ENCODE measurements around the gene OGT. TPM values are rescaled to one million over a fixed set of nuclear protein-coding genes. Genes with fewer than 3 reads are reported as not detected.

The OGT gene
- total RNA-seq, 1 experiment from 2014 or later = 211 TPM

GRCh38 chrX:71621603-71622002 is 88.7 kb downstream of the OGT start:
- Mint-ChIP-seq H3K4me1 (ENCODE audit: low read depth, unreplicated experiment) (no peaks in the 10 kb centered on the region), H3K9me3 (ENCODE audit: unreplicated experiment) (no peaks in the 10 kb centered on the region), H3K4me3 (ENCODE audit: unreplicated experiment) (no peak overlapping the region), H3K27ac (ENCODE audit: unreplicated experiment) (peak overlapping the region; percentile 22), H3K27me3 (ENCODE audit: insufficient read depth, unreplicated experiment) (no peaks in the 10 kb centered on the region), H3K36me3 (ENCODE audit: insufficient read depth, unreplicated experiment) (no peaks in the 10 kb centered on the region)
- CTCF ChIA-PET = interaction anchor here (0.9 kb wide), 1 partner anchor 31 kb away, joined by 3 read pairs; no protein-coding TSS in a partner anchor
- Histone ChIP-seq H3K4me3 (ENCODE audit: low read depth, low read length) (no peak overlapping the region), H3K9me3 (no peaks in the 10 kb centered on the region), H3K4me1 (peaks cover 11% of the 10 kb centered on the region; the same call in 1 of the 2 replicates), H3K27me3 (replicated peaks; ENCODE audit: control insufficient read depth, insufficient read depth, low read length) (no peaks in the 10 kb centered on the region), H3K36me3 (ENCODE audit: control insufficient read depth, insufficient read depth, low read length) (no peaks in the 10 kb centered on the region)
- intact Hi-C loops (cut with micrococcal nuclease; ENCODE audit: unreplicated experiment) = no loop called here
- POLR2A ChIA-PET = no interaction called here
- TF ChIP-seq CTCF (IDR thresholded peaks at IDR 0.05; ENCODE audit: insufficient read depth in 1 of 2, low read depth in 1 of 2, low read length in 1 of 2, severe bottlenecking in 1 of 2, unreplicated experiment in 1 of 2) = no peak
- no TSS peak for BruUV-seq (replicated peaks)
- DNase-seq = no peak

- no TSS peak for BruUV-seq (replicated peaks)
- no peak for DNase-seq
- Histone ChIP-seq H3K4me1 (peaks cover 11% of the 10 kb centered on the region; the same call in 1 of the 2 replicates), H3K27me3 (replicated peaks; ENCODE audit: control insufficient read depth, insufficient read depth, low read length) (no peaks in the 10 kb centered on the region), H3K9me3 (no peaks in the 10 kb centered on the region), H3K36me3 (ENCODE audit: control insufficient read depth, insufficient read depth, low read length) (no peaks in the 10 kb centered on the region), H3K4me3 (ENCODE audit: low read depth, low read length) (no peak overlapping the region)
- H3K27ac Mint-ChIP-seq (ENCODE audit: unreplicated experiment) = peak overlapping the region; percentile 50
- POLR2A ChIA-PET = no interaction called here
- no peak overlapping the region for H3K4me3 Mint-ChIP-seq (ENCODE audit: unreplicated experiment)
- no peaks in the 10 kb centered on the region for H3K4me1 Mint-ChIP-seq (ENCODE audit: low read depth, unreplicated experiment)
- intact Hi-C loops (cut with micrococcal nuclease; ENCODE audit: unreplicated experiment) = no loop called here
- TF ChIP-seq CTCF (IDR thresholded peaks at IDR 0.05; ENCODE audit: insufficient read depth in 1 of 2, low read depth in 1 of 2, low read length in 1 of 2, severe bottlenecking in 1 of 2, unreplicated experiment in 1 of 2) = no peak
- H3K27me3 Mint-ChIP-seq (ENCODE audit: insufficient read depth, unreplicated experiment) = no peaks in the 10 kb centered on the region
- H3K9me3 Mint-ChIP-seq (ENCODE audit: unreplicated experiment) = no peaks in the 10 kb centered on the region
- H3K36me3 Mint-ChIP-seq (ENCODE audit: insufficient read depth, unreplicated experiment) = no peaks in the 10 kb centered on the region
- CTCF ChIA-PET = no interaction called here
Measured at GRCh38 chrX:71622032-71622575, 89.2 kb downstream of the OGT start.

GRCh38 chrX:71622576-71623450 is 89.9 kb downstream of the OGT start:
- no peaks in the 10 kb centered on the region for H3K4me1 Mint-ChIP-seq (ENCODE audit: low read depth, unreplicated experiment)
- POLR2A ChIA-PET = no interaction called here
- no peaks in the 10 kb centered on the region for H3K9me3 ChIP-seq
- no peak overlapping the region for H3K4me3 ChIP-seq (ENCODE audit: low read depth, low read length)
- CTCF ChIA-PET = no interaction called here
- no peaks in the 10 kb centered on the region for H3K36me3 Mint-ChIP-seq (ENCODE audit: insufficient read depth, unreplicated experiment)
- H3K9me3 Mint-ChIP-seq (ENCODE audit: unreplicated experiment) = no peaks in the 10 kb centered on the region
- intact Hi-C loops (cut with micrococcal nuclease; ENCODE audit: unreplicated experiment) = no loop called here
- DNase-seq = peak; percentile 33 to 80
- no TSS peak for BruUV-seq (replicated peaks)
- H3K27me3 Mint-ChIP-seq (ENCODE audit: insufficient read depth, unreplicated experiment) = no peaks in the 10 kb centered on the region
- peak overlapping the region; percentile 50 for H3K27ac Mint-ChIP-seq (ENCODE audit: unreplicated experiment)
- H3K4me1 ChIP-seq = peaks cover 11% of the 10 kb centered on the region; the same call in 1 of the 2 replicates
- no peak overlapping the region for H3K4me3 Mint-ChIP-seq (ENCODE audit: unreplicated experiment)
- H3K27me3 ChIP-seq (replicated peaks; ENCODE audit: control insufficient read depth, insufficient read depth, low read length) = no peaks in the 10 kb centered on the region
- TF ChIP-seq CTCF (IDR thresholded peaks at IDR 0.05; ENCODE audit: insufficient read depth in 1 of 2, low read depth in 1 of 2, low read length in 1 of 2, severe bottlenecking in 1 of 2, unreplicated experiment in 1 of 2) = no peak
- H3K36me3 ChIP-seq (ENCODE audit: control insufficient read depth, insufficient read depth, low read length) = no peaks in the 10 kb centered on the region
